Ascending aorta (tissue), 2 donors: ENCODE data around the gene AGAP6. TPM values are rescaled to one million over a fixed set of nuclear protein-coding genes. Genes with fewer than 3 reads are reported as not detected.
"Not testable (repeated sequence)": the region's sequence is repeated elsewhere in the genome, so short reads cannot be mapped to it uniquely, and the experiment has no call there.

Source experiments
- DNase-seq, 2 donors: peaks; one replicate each; pipeline ENCODE4 v3.0.0-alpha.2; 2019; ENCODE audit warnings: low spot score in 2 of 2
- H3K27ac ChIP-seq, 2 donors: fragments of 200-600 bp; sonication (generic); one replicate each; pipeline ENCODE4 v1.5.1; 2016 to 2017; ENCODE audit warnings: mild to moderate bottlenecking in 1 of 2
- H3K27me3 ChIP-seq: fragments of 200-600 bp; sonication (generic); one replicate; pipeline ENCODE4 v1.5.1; 2017
- H3K36me3 ChIP-seq, 2 donors: fragments of 200-600 bp; sonication (generic); one replicate each; pipeline ENCODE4 v1.5.1; 2016
- H3K4me1 ChIP-seq, 2 donors: fragments of 200-600 bp; sonication (generic); one replicate each; pipeline ENCODE4 v1.5.1; 2016 to 2017; ENCODE audit warnings: mild to moderate bottlenecking in 1 of 2
- H3K4me3 ChIP-seq, 2 donors: fragments of 200-600 bp; sonication (generic); one replicate each; pipeline ENCODE4 v1.5.1; 2016 to 2017; ENCODE audit warnings: mild to moderate bottlenecking in 1 of 2
- H3K9me3 ChIP-seq, 2 donors: fragments of 200-600 bp; sonication (generic); one replicate each; pipeline ENCODE4 v1.5.1; 2016
- CTCF ChIP-seq, 3 experiments: fragments of 200-600 bp in 2 of 3; fragments of 450-650 bp in 1 of 3; sonication (generic) in 2 of 3; IDR thresholded peaks; one replicate each; pipeline ENCODE4 v1.5.1; 2016 to 2019; ENCODE audit warnings: antibody characterized with exemption in 3 of 3, mild to moderate bottlenecking in 1 of 3, moderate library complexity in 1 of 3
- intact Hi-C: fragments of 100-400 bp; cut with DNase I; formaldehyde crosslinking; loops from one replicate; pipeline ENCODE4 v1.15.1; 2023
- total RNA-seq: library from RNA; depleted of rRNA; stranded (reverse); fragments of >200 nt; gene quantifications from one replicate; pipeline ENCODE4 v1.1.0, GENCODE V29; 2016

The AGAP6 gene
- total RNA-seq, 1 donor from 2014 or later, result 15.9 TPM

GRCh38 chr10:50014024-50014423 is 25.8 kb downstream of the AGAP6 start:
- H3K9me3 ChIP-seq, intact Hi-C loops, DNase-seq, H3K27ac ChIP-seq, H3K4me1 ChIP-seq, H3K27me3 ChIP-seq, H3K36me3 ChIP-seq, H3K4me3 ChIP-seq: not testable (repeated sequence)

GRCh38 chr10:50015596-50016220 is 27.5 kb downstream of the AGAP6 start:
- H3K4me1 ChIP-seq, H3K9me3 ChIP-seq, H3K27ac ChIP-seq, H3K4me3 ChIP-seq, H3K36me3 ChIP-seq, intact Hi-C loops, H3K27me3 ChIP-seq, DNase-seq: not testable (repeated sequence)

- H3K27me3 ChIP-seq, H3K36me3 ChIP-seq, H3K27ac ChIP-seq, intact Hi-C loops, H3K4me3 ChIP-seq, H3K9me3 ChIP-seq, DNase-seq, H3K4me1 ChIP-seq: not testable (repeated sequence)
Measured at GRCh38 chr10:50016926-50017325, 28.7 kb downstream of the AGAP6 start.

GRCh38 chr10:50017646-50018045 is 29.4 kb downstream of the AGAP6 start:
- intact Hi-C loops, H3K36me3 ChIP-seq, DNase-seq, H3K4me1 ChIP-seq, H3K27me3 ChIP-seq, H3K9me3 ChIP-seq, H3K27ac ChIP-seq, H3K4me3 ChIP-seq: not testable (repeated sequence)

GRCh38 chr10:50019279-50019678 is 31.1 kb downstream of the AGAP6 start:
- H3K36me3 ChIP-seq, intact Hi-C loops, H3K4me1 ChIP-seq, H3K4me3 ChIP-seq, H3K27me3 ChIP-seq, H3K9me3 ChIP-seq, H3K27ac ChIP-seq, DNase-seq: not testable (repeated sequence)

GRCh38 chr10:50020451-50021024 is 32.3 kb downstream of the AGAP6 start:
- intact Hi-C loops, result not testable (repeated sequence)

GRCh38 chr10:50021646-50022045 is 33.4 kb downstream of the AGAP6 start:
- Histone ChIP-seq H3K27me3 (no peaks in the 10 kb centered on the region), H3K4me3 (no peak overlapping the region), H3K9me3 (no peaks in the 10 kb centered on the region), H3K36me3 (no peaks in the 10 kb centered on the region), H3K4me1 (no peaks in the 10 kb centered on the region), H3K27ac (no peak overlapping the region)
- no peak for DNase-seq
- intact Hi-C loops, result no loop called here
- TF ChIP-seq CTCF (IDR thresholded peaks at IDR 0.05), result no peak

More at GRCh38 chr10:50020451-50021024, 32.3 kb downstream of the AGAP6 start:
- not testable (repeated sequence) for H3K36me3 ChIP-seq, H3K4me3 ChIP-seq, H3K27me3 ChIP-seq, H3K9me3 ChIP-seq, H3K27ac ChIP-seq, DNase-seq, H3K4me1 ChIP-seq

- H3K4me1 ChIP-seq, intact Hi-C loops, H3K36me3 ChIP-seq, H3K27me3 ChIP-seq, H3K4me3 ChIP-seq, DNase-seq, H3K9me3 ChIP-seq, H3K27ac ChIP-seq: not testable (repeated sequence)
Measured at GRCh38 chr10:50024716-50025383, 36.6 kb downstream of the AGAP6 start.

GRCh38 chr10:50025627-50026026 is 37.4 kb downstream of the AGAP6 start:
- H3K27ac ChIP-seq, result no peak overlapping the region
- DNase-seq, result no peak
- no peak overlapping the region for H3K4me3 ChIP-seq
- H3K27me3 ChIP-seq, result no peaks in the 10 kb centered on the region
- no peaks in the 10 kb centered on the region for H3K4me1 ChIP-seq
- intact Hi-C loops, result no loop called here
- no peaks in the 10 kb centered on the region for H3K9me3 ChIP-seq
- H3K36me3 ChIP-seq, result no peaks in the 10 kb centered on the region
- TF ChIP-seq CTCF (IDR thresholded peaks at IDR 0.05), result no peak
